Nucleus accumbens (tissue), 56 donors: ENCODE measurements around the gene CDK15.
"Not testable (repeated sequence)": the region's sequence is repeated elsewhere in the genome, so short reads cannot be mapped to it uniquely, and the experiment has no call there.

Experiments
- DNase-seq, 56 donors: peaks; one replicate each; lab custom pipeline; 2025; lab: John Stamatoyannopoulos, UW

The CDK15 gene

DNA sequence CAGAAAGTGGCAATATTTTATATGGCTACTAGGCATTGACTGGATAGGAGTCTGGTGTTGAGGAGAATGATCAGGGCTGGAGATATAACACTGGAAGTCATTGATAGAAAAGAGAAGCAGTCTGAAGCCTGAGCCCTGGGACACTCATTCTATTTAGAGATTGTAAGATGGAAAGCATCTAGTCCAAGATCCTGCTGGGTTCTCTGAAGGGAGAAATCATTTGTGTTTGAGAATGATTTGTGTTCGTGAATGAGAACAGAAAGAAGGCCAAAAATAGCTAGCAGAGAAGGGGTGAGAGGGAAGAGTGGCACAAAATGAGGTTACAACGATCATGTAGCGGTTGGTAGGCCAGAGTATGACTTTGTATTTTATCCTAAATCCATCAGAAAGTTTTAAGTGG is 18.0 kb upstream of the CDK15 start:
- no peak for DNase-seq

GRCh38 chr2:201789395-201789794 is 16.9 kb upstream of the CDK15 start:
- DNase-seq: no peak

GRCh38 chr2:201790291-201790690 is 16.0 kb upstream of the CDK15 start:
- DNase-seq: no peak

GRCh38 chr2:201790989-201791388 is 15.3 kb upstream of the CDK15 start:
- no peak for DNase-seq

DNA sequence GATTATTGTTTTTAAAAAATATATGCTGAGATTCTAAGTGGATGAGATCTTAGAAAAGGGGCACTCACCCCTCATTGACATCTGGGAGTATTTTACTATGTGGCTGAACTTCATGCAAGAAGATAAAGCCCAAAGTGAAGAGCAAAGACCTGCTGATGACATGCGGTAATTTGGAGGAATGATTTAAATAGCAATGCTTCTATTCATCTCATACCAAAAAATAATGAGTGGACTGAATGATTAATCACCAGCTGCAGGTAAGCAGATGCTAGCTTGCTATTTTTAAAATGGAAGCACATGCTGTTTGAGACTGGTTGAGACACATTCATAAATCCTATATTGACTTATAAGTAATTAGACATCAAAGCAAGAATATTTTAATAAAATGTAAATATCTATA is 12.7 kb upstream of the CDK15 start:
- DNase-seq: no peak

DNA sequence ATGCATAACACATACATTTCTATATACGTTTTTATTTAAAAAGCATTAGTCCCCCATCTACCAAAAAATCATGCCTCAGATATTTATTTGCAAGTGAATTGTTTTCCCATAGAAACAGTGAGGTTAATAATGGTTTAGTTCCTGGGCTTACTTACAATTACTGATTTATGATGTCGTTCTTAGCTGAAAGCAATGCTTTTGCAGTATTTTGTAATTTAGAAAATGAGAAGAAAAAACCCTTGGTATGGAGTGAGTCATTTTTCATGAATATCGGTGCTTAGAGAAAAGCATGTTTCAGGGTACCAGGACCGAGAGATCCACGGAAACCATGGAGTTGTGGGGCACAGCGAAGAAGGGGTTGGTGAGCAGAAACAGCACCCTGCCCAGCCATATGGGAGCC is 12.0 kb upstream of the CDK15 start:
- no peak for DNase-seq

DNA sequence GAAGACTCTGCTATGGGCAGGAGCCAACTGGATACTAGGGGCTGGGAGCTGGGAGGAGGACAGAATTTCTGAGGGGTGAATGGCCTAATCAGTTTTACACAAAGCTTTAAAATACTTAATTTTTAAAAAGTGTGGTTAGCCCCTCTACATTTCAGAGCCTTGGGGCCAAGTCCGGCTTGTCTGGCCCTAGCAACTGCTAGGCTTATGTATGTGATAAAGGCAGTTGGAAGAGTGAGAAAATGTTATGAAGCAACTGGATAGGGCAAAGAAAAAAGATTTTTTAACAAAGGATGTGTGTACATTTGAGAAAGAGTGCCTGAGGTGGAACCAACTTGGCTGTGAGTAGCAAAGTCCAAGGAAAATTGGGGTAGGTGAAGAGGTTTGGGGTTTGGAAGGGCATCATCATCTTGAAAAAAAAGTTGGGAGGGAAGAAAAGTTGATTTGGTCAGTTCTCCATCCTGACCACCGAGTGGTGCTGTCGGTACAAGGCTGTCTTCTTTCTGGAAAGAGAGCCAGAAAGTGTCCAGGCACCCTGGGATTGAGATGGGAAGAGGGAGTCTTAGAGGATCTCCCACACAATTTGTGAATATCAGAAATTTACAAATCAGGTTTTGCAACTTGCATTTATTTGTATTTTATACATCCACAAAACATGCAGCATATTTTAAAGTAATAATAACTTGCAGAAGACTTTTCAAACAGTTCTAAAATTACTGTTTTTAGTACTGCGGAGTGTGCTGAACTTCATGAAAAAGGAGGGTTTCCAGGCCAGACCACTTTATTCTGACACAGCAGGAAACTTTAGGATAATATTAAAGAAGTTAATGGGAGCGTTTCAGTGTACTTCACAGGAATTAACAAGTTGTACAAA is 10.5 kb upstream of the CDK15 start:
- DNase-seq: peak in 6 of 56 donors; percentile 0 to 21 (median 12)

GRCh38 chr2:201796478-201796865 is 9.9 kb upstream of the CDK15 start:
- DNase-seq: no peak

DNA sequence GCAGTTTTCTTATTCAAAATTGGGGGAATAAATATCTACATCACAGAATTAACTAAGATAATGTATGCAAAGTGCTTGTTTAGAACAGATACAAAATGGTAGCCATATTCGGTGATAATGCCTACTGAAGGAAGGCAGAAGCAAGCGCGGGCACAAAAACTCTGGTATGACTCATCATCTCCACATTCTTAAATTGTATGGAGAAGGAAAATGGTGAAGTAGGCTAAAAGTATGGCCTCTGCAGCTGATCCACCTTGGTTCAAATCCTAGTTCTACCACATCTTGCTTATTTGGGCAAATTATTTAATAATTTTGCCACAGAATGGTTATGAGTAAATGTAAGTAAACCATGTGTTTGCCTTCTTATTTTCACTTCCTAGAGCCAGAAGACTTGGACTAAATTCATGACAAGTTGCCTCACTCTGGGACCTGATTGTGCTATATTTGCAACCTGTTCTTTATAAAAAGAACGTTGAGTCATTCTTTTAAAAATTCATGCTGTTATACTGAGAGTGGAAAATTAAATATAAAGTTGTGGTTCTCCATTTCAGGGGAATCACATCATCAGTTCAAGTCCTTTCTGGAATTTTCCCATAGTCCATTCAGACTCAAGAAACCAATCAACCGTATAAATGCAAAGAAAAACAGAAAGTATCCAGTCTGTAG is 9.0 kb upstream of the CDK15 start:
- DNase-seq: no peak

DNA sequence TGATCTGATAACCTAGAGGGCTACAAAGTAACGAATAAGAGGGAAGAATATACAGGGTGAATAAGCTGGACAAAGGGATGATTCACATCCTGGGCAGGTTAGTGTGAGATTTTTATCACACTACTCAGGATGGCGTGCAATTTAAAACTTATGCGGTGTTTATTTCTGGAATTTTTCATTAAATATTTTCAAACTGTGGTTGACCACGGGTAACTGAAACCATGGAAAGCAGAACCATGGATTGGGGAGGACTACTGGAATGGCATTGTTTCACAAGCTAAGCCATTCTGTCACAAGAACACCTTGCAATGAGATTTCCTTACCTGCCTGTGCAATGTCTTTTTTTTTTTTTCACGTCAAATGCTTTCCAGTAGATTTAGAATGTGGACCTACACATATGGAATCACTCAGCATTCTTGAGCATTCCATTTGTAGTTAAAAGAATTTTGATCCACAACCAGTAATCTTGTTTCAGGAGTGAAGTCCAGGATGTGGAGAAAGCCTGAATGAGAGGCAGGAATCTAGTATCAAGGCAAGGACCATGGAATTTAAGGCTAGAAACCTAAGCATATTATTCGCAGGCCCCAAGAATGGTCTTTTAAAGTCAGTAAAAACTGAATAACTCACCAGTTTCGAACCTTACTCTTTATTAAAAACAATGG is 8.0 kb upstream of the CDK15 start:
- DNase-seq: no peak

DNA sequence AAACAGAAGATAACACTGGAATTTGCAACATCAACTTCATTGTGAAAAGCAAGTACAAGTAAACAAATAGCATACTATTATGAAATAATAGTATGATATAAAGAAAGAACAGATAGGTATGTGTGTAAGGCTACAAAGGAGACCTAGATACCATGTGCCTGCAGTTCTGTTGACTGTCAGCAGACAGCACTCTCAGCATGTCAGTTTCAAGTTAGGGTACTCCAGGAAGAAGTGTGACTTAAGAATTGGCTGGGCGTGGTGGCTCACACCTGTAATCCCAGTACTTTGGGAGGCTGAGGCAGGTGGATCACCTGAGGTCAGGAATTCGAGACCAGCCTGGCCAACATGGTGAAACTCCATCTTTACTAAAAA is 7.4 kb upstream of the CDK15 start:
- not testable (repeated sequence) for DNase-seq

GRCh38 chr2:201807452-201807999 is 1.2 kb downstream of the CDK15 start:
- no peak for DNase-seq

- no peak for DNase-seq
Observed at GRCh38 chr2:201808027-201808426, 1.7 kb downstream of the CDK15 start.

GRCh38 chr2:201809633-201810032 is 3.3 kb downstream of the CDK15 start:
- no peak for DNase-seq

- not testable (repeated sequence) for DNase-seq
Observed at GRCh38 chr2:201810604-201811003, 4.3 kb downstream of the CDK15 start.

DNA sequence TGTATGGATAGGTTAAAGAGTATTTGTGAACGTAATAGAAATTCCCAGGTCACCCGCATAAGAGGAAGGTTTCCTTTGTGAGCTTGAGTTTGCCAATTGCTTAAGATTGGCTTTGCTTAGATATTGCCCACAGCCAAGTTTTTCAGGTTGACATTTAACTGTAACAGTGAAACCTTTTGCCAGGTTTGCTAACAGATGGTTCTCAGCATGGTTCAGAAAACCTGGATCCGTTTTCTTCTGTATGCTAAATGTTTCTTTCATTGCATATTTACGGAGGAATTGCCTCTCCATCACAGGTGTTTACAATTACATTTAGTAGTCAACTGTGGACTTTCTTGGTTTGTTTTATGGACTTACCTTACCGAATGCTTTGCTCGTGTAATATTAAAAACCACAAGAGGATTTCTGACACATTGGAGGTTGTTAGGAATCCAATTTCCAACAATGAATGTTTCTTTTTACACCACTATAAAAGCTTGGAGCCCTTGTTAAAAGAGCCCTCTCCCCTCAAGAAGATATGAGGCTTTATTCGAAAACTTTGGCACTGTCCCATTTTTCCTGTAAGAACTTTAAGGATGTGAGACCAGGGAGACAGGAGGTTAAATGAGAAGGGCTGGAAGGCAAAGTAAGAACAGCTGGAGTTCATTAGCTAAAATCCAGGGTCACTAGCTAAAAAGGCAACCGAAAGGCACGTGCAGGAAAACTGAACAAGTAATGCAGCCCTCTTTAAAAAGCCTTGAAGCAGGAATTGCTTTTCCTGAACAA is 7.8 kb downstream of the CDK15 start:
- no peak for DNase-seq

DNA sequence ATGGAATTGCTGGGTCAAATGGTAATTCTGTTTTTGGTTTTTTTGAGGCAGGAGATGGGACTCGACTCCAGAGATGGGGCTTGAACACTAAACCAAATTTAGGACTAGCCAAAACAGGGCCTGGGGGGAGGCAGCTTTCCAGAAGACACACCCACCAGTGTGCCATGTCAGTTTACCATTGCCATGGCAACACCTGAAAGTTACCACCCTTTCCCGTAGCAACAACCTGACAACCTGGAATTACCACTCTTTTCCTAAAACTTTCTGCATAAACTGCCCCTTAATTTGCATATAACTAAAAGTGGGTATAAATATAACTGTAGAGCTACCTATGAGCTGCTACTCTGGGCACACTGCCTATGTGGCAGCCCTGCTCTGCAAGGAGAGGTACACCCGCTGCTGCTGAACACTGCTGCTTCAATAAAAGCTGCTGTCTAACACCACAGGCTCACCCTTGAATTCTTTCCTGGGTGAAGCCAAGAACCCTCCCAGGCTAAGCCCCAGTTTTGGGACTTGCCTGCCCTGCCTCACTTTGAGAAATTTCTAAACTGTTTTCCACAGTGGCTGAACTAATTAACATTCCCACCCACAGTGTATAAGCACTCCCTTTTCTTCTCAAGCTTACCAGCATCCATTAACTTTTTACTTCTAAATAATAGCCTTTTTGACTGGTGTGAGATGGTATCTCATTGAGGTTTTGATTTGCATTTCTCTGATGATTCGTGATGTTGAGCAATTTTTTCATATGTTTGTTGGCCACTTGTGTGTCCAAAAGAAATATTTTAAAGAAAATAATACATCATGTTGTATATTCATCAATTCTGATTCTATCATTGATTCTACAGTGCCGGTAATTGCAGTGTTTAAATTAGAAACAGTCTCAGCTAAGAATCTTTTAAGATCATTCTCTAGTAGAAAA is 10.6 kb downstream of the CDK15 start:
- DNase-seq: no peak

- DNase-seq: no peak
Observed at GRCh38 chr2:201820383-201821007, 14.2 kb downstream of the CDK15 start.

- no peak for DNase-seq
Observed at GRCh38 chr2:201821080-201821479, 14.7 kb downstream of the CDK15 start.
